WTC11 (cell line): ENCODE data around the gene CCDC24. TPM values are rescaled to one million over a fixed set of nuclear protein-coding genes. Genes with fewer than 3 reads are reported as not detected.

Source experiments
- ATAC-seq: fragments of 200-7000 bp; cut with Tn5 transposase; 2 replicates; pipeline ENCODE4 v1.10.0; 2021; ENCODE audit warnings: mild to moderate bottlenecking, moderate library complexity
- CTCF ChIA-PET: fragments of 300-600 bp; sonication (Branson Sonifier 250); formaldehyde crosslinking; loops from one replicate; lab custom pipeline; 2021; ENCODE audit warnings: antibody characterized with exemption; lab: Charles Lee
- POLR2A ChIA-PET: fragments of 350-600 bp; sonication (Branson Sonifier 250); formaldehyde crosslinking; loops from one replicate; lab custom pipeline; 2021; ENCODE audit warnings: antibody characterized with exemption; lab: Charles Lee
- DNase-seq: peaks from one replicate; pipeline ENCODE4 v3.0.0; 2021; ENCODE audit warnings: low spot score
- H3K27ac Mint-ChIP-seq: 2 replicates; pipeline ENCODE4 v1.8.0; 2021; ENCODE audit warnings: mixed read lengths
- H3K27me3 Mint-ChIP-seq: 2 replicates; pipeline ENCODE4 v1.8.0; 2021; ENCODE audit warnings: low read depth, mild to moderate bottlenecking, moderate library complexity, mixed read lengths
- H3K36me3 Mint-ChIP-seq: 2 replicates; pipeline ENCODE4 v1.8.0; 2021; ENCODE audit warnings: mixed read lengths
- H3K4me1 Mint-ChIP-seq: 2 replicates; pipeline ENCODE4 v1.8.0; 2022; ENCODE audit warnings: mixed read lengths
- H3K4me3 Mint-ChIP-seq: 2 replicates; pipeline ENCODE4 v1.8.0; 2021; ENCODE audit warnings: mild to moderate bottlenecking, moderate library complexity, mixed read lengths
- H3K9me3 Mint-ChIP-seq: 2 replicates; pipeline ENCODE4 v1.8.0; 2021; ENCODE audit warnings: mixed read lengths
- ATF1 ChIP-seq: sonication (generic); formaldehyde crosslinking; IDR thresholded peaks from 2 replicates; pipeline ENCODE4 v1.8.1; 2023; ENCODE audit warnings: mild to moderate bottlenecking, moderate library complexity, missing genetic modification reagents
- CBFB ChIP-seq: sonication (generic); formaldehyde crosslinking; IDR thresholded peaks from 2 replicates; pipeline ENCODE4 v1.8.1; 2022; ENCODE audit warnings: mild to moderate bottlenecking, low read depth, missing genetic modification reagents
- FOXP1 ChIP-seq: sonication (generic); formaldehyde crosslinking; IDR thresholded peaks from 2 replicates; pipeline ENCODE4 v1.8.0; 2022; ENCODE audit warnings: missing genetic modification reagents, mild to moderate bottlenecking, moderate library complexity, borderline replicate concordance
- GRHL2 ChIP-seq: fragments of 250-450 bp; sonication (Bioruptor Pico); IDR thresholded peaks from 2 replicates; pipeline ENCODE4 v1.8.0; 2022; ENCODE audit warnings: mild to moderate bottlenecking, moderate library complexity; ENCODE audit not compliant: insufficient replicate concordance, severe bottlenecking
- IRF2 ChIP-seq: sonication (generic); formaldehyde crosslinking; IDR thresholded peaks from 2 replicates; pipeline ENCODE4 v1.8.0; 2022; ENCODE audit warnings: low read depth, missing genetic modification reagents, borderline replicate concordance
- MXD4 ChIP-seq: fragments of 250-450 bp; sonication (Bioruptor Pico); IDR thresholded peaks from 2 replicates; pipeline ENCODE4 v1.8.0; 2021; ENCODE audit warnings: mild to moderate bottlenecking, moderate library complexity, borderline replicate concordance
- MYBL2 ChIP-seq: sonication (generic); formaldehyde crosslinking; IDR thresholded peaks from 2 replicates; pipeline ENCODE4 v1.8.1; 2023; ENCODE audit warnings: mild to moderate bottlenecking, moderate library complexity, missing genetic modification reagents
- NFATC4 ChIP-seq: fragments of 250-450 bp; sonication (Bioruptor Pico); IDR thresholded peaks from 2 replicates; pipeline ENCODE4 v1.9.0; 2021; ENCODE audit warnings: mild to moderate bottlenecking
- NFYB ChIP-seq: sonication (generic); formaldehyde crosslinking; conservative IDR thresholded peaks from 2 replicates; pipeline ENCODE4 v1.8.0; 2022; ENCODE audit warnings: low read depth, missing genetic modification reagents
- SP1 ChIP-seq: sonication (generic); formaldehyde crosslinking; conservative IDR thresholded peaks from 2 replicates; pipeline ENCODE4 v1.8.1; 2022; ENCODE audit warnings: missing genetic modification reagents
- TEAD1 ChIP-seq: sonication (generic); formaldehyde crosslinking; IDR thresholded peaks from 2 replicates; pipeline ENCODE4 v1.8.0; 2022; ENCODE audit warnings: mild to moderate bottlenecking, missing genetic modification reagents
- ZNF121 ChIP-seq: sonication (generic); formaldehyde crosslinking; IDR thresholded peaks from 2 replicates; pipeline ENCODE4 v1.8.0; 2023; ENCODE audit warnings: missing genetic modification reagents
- total RNA-seq: library from RNA; stranded (reverse); gene quantifications from 3 replicates; pipeline ENCODE4 v1.2.3, GENCODE V29; 2021
- TF ChIP-seq, protein P1 (sequence below): sonication (generic); formaldehyde crosslinking; IDR thresholded peaks from 2 replicates; pipeline ENCODE4 v1.8.0; 2022; ENCODE audit warnings: mild to moderate bottlenecking, missing genetic modification reagents
- TF ChIP-seq, protein P2 (sequence below): fragments of 250-450 bp; sonication (Bioruptor Pico); IDR thresholded peaks from 2 replicates; pipeline ENCODE4 v1.9.0; 2021; ENCODE audit warnings: moderate library complexity, mild to moderate bottlenecking, inconsistent platforms, borderline replicate concordance

CCDC24 gene
- total RNA-seq, 1 experiment from 2014 or later, result 12.1 TPM

DNA sequence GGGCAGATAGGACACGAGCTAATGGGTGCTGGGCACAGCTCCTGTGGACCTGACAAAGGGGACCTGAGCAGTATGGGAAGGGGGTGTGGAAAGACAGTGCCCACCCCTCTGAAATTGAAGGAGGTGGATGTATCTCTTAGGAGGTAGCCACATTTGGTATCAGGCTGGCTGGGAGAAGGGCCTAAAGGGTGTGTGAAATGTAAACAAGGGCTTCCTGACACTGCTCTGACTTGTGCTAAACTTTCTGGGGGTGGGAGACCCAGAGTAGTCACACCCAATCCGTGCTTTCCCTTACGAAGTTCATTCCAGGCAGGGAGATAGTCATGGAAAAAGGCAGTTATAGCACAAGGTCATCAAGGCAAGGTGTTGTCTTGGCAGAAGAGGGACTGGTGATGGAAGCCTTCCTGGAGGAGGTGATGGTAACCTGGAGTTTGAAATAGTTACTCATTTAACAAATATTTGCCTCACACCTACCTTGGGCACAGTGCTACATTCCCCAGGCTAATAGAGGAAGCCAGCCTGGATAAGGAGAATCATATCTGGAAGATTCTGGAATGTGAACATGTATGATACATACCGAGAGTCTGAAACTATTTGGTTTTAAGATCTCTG, 5.3 kb upstream of the CCDC24 start:
- 0 out of 2 replicates have a peak, but pooled peaks cover 3% of the 10 kb centered on the region for H3K4me1 Mint-ChIP-seq
- TF ChIP-seq FOXP1 (CRISPR knock-in tag) (no peak), ZNF121 (CRISPR knock-in tag) (no peak), ATF1 (CRISPR knock-in tag) (no peak), MXD4 (CRISPR knock-in tag) (no peak), MYBL2 (CRISPR knock-in tag) (no peak), NFYB (CRISPR knock-in tag) (no peak), GRHL2 (CRISPR knock-in tag) (no peak)
- TF ChIP-seq, protein P1, sequence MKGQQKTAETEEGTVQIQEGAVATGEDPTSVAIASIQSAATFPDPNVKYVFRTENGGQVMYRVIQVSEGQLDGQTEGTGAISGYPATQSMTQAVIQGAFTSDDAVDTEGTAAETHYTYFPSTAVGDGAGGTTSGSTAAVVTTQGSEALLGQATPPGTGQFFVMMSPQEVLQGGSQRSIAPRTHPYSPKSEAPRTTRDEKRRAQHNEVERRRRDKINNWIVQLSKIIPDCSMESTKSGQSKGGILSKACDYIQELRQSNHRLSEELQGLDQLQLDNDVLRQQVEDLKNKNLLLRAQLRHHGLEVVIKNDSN (CRISPR knock-in tag), result no peak
- TF ChIP-seq, all 79 proteins: peak for 0
- no peak for DNase-seq
- no peak for ATAC-seq
- ChIA-PET POLR2A (no interaction called here), CTCF (interaction anchor here (1.0 to 1.8 kb wide), 4 partner anchors 9 to 222 kb away, joined by 4 to 8 read pairs (median 4); no protein-coding TSS in a partner anchor)
- Mint-ChIP-seq H3K4me3 (no peak overlapping the region), H3K27me3 (peaks cover 4% of the 10 kb centered on the region), H3K27ac (no peak overlapping the region; the same call in 1 of the 2 replicates), H3K36me3 (peaks cover 6% of the 10 kb centered on the region; the same call in 1 of the 2 replicates), H3K9me3 (no peaks in the 10 kb centered on the region)

DNA sequence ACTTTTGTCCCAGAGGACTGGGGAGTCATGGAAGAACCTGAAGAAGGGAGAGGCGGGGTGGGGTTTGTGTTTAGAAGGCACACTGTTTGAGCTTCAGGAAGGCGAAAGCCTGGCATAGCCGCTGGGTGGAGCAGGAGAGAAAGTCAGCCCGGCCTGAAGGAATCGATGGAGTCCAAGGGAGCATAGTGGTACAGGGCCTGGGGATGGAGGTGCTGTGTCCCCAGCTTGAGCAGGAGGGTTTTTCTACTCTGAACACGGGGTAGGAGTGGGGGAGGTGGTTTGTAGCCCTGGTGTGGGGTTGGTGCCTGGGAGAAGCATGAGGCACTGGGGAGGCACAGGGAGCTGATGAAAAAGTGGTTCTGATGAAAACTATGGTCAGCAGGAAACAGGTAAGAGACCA, 4.7 kb upstream of the CCDC24 start:
- Mint-ChIP-seq H3K27me3 (peaks cover 4% of the 10 kb centered on the region), H3K36me3 (peaks cover 6% of the 10 kb centered on the region; the same call in 1 of the 2 replicates), H3K27ac (no peak overlapping the region), H3K4me3 (no peak overlapping the region), H3K4me1 (0 out of 2 replicates have a peak, but pooled peaks cover 4% of the 10 kb centered on the region), H3K9me3 (no peaks in the 10 kb centered on the region)
- POLR2A ChIA-PET, result no interaction called here
- ATAC-seq, result no peak
- DNase-seq, result no peak
- CTCF ChIA-PET, result interaction anchor here (0.7 to 9.8 kb wide), 6 partner anchors 9 to 222 kb away, joined by 3 to 87 read pairs (median 4); no protein-coding TSS in a partner anchor
- no peak for TF ChIP-seq NFATC4 (CRISPR knock-in tag)

DNA sequence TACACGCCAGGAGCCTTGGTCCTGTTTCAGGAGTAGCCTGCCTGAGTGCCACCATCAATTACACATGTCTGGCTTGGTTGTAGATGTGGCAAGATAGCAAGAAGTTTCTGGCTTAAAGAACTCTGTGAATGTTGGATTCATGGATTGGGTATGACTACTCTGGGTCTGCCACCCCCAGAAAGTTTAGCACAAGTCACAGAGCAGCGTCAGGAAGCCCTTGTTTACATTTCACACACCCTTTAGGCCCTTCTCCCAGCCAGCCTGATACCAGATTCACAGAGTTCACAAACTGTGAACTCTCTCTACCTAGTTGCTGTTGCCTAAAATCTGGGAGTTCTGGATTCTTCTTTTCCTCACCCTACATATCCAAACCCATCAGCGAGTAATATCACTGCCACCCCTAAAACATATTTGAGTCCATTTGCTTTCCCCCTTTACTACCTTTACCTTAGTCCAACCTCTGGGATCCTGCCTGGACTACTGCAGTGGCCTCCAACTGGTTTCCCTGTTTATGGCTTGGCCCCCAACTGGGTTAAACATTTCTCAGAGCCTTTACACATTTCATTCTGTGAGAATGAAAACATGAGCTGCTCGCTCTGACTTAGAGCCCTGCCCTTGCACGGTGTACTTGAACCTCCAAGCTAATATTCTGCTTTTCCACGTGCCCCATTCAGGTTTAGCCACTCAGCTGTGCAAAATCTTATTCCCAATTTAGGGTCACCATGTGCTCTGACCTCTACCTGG, 4.1 kb upstream of the CCDC24 start:
- no peak for DNase-seq
- ATAC-seq, result no peak
- Mint-ChIP-seq H3K4me3 (no peak overlapping the region), H3K4me1 (peaks cover 6% of the 10 kb centered on the region), H3K27me3 (peaks cover 4% of the 10 kb centered on the region)
- POLR2A ChIA-PET, result no interaction called here
- TF ChIP-seq, protein P2, sequence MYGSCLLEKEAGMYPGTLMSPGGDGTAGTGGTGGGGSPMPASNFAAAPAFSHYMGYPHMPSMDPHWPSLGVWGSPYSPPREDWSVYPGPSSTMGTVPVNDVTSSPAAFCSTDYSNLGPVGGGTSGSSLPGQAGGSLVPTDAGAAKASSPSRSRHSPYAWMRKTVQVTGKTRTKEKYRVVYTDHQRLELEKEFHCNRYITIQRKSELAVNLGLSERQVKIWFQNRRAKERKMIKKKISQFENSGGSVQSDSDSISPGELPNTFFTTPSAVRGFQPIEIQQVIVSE, result no peak
- TF ChIP-seq SP1 (CRISPR knock-in tag), result no peak
- no peak for TF ChIP-seq CBFB (CRISPR knock-in tag)
- TF ChIP-seq TEAD1 (CRISPR knock-in tag), result no peak
- TF ChIP-seq IRF2 (CRISPR knock-in tag), result no peak
- TF ChIP-seq GRHL2 (CRISPR knock-in tag), result no peak
- TF ChIP-seq, protein P1 (CRISPR knock-in tag), result no peak
- TF ChIP-seq, all 79 proteins: peak for 0
- Mint-ChIP-seq H3K36me3 (peaks cover 4% of the 10 kb centered on the region; the same call in 1 of the 2 replicates), H3K9me3 (no peaks in the 10 kb centered on the region), H3K27ac (no peak overlapping the region; the same call in 1 of the 2 replicates)
- CTCF ChIA-PET, result interaction anchor here (0.7 to 9.8 kb wide), 7 partner anchors 8 to 223 kb away, joined by 3 to 87 read pairs (median 4); no protein-coding TSS in a partner anchor
